ENCODE data around the gene KDM2B. TPM values are rescaled to one million over a fixed set of nuclear protein-coding genes. Genes with fewer than 3 reads are reported as not detected.

Gene KDM2B
- polyA plus RNA-seq, 1 donor from 2014 or later: 85.5 TPM

DNA sequence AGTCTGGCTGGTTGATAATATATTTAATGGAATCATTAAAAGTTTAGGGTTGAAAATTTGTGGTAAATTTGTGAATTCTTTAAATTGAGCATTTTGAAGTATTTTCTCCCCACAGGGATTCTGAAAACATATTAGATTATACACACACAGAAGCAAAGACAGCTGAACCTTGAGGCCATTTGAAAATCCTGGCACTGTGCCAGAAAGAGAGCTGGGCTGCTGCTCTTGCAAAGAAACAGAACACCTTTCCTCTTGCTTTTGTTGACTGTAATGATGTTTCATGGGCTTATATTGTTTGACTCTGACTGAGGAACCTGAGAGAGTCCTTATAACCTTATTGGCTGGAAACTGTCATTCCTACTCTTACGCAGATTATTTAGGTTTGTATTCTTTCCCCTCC lies 176.1 kb downstream of the KDM2B start:
- no peak overlapping the region for H3K4me2 ChIP-seq (ENCODE audit: low read length)
- no peak overlapping the region for H3K4me3 ChIP-seq (ENCODE audit: low read length)
- no peaks in the 10 kb centered on the region for H3F3A ChIP-seq (ENCODE audit: insufficient read depth, low read length, poor library complexity, severe bottlenecking)
- no peak overlapping the region for H3K9ac ChIP-seq (ENCODE audit: low read length)
- H3K79me2 ChIP-seq (replicated peaks; ENCODE audit: insufficient read depth, low read length): peaks cover 24% of the 10 kb centered on the region
- no peaks in the 10 kb centered on the region for H3K9me2 ChIP-seq (ENCODE audit: insufficient read depth, low read length)
- no peak overlapping the region for H2AFZ ChIP-seq (ENCODE audit: low read depth, low read length)
- no peaks in the 10 kb centered on the region for H3K36me3 ChIP-seq (ENCODE audit: insufficient read depth, low read length)
- H3K27ac ChIP-seq (ENCODE audit: low read length): no peak overlapping the region
- H3K27me3 ChIP-seq (ENCODE audit: insufficient read depth, low read depth, low read length): no peaks in the 10 kb centered on the region
- TF ChIP-seq MXI1 (conservative IDR thresholded peaks at IDR 0.05; ENCODE audit: poor library complexity, severe bottlenecking) (no peak), EP300 (conservative IDR thresholded peaks at IDR 0.05; ENCODE audit: poor library complexity, severe bottlenecking) (no peak), SMC3 (conservative IDR thresholded peaks at IDR 0.05; ENCODE audit: poor library complexity) (no peak), TAF1 (IDR thresholded peaks at IDR 0.05; ENCODE audit: low read depth) (no peak), POLR2AphosphoS5 (IDR thresholded peaks at IDR 0.05) (no peak), EZH2 (IDR thresholded peaks at IDR 0.05; ENCODE audit: borderline replicate concordance, insufficient read depth, low read length, poor library complexity, severe bottlenecking) (no peak), RAD21 (conservative IDR thresholded peaks at IDR 0.05) (no peak)
- TF ChIP-seq, protein P1, sequence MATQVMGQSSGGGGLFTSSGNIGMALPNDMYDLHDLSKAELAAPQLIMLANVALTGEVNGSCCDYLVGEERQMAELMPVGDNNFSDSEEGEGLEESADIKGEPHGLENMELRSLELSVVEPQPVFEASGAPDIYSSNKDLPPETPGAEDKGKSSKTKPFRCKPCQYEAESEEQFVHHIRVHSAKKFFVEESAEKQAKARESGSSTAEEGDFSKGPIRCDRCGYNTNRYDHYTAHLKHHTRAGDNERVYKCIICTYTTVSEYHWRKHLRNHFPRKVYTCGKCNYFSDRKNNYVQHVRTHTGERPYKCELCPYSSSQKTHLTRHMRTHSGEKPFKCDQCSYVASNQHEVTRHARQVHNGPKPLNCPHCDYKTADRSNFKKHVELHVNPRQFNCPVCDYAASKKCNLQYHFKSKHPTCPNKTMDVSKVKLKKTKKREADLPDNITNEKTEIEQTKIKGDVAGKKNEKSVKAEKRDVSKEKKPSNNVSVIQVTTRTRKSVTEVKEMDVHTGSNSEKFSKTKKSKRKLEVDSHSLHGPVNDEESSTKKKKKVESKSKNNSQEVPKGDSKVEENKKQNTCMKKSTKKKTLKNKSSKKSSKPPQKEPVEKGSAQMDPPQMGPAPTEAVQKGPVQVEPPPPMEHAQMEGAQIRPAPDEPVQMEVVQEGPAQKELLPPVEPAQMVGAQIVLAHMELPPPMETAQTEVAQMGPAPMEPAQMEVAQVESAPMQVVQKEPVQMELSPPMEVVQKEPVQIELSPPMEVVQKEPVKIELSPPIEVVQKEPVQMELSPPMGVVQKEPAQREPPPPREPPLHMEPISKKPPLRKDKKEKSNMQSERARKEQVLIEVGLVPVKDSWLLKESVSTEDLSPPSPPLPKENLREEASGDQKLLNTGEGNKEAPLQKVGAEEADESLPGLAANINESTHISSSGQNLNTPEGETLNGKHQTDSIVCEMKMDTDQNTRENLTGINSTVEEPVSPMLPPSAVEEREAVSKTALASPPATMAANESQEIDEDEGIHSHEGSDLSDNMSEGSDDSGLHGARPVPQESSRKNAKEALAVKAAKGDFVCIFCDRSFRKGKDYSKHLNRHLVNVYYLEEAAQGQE (IDR thresholded peaks at IDR 0.05; ENCODE audit: borderline replicate concordance): no peak
- TF ChIP-seq, protein P2, sequence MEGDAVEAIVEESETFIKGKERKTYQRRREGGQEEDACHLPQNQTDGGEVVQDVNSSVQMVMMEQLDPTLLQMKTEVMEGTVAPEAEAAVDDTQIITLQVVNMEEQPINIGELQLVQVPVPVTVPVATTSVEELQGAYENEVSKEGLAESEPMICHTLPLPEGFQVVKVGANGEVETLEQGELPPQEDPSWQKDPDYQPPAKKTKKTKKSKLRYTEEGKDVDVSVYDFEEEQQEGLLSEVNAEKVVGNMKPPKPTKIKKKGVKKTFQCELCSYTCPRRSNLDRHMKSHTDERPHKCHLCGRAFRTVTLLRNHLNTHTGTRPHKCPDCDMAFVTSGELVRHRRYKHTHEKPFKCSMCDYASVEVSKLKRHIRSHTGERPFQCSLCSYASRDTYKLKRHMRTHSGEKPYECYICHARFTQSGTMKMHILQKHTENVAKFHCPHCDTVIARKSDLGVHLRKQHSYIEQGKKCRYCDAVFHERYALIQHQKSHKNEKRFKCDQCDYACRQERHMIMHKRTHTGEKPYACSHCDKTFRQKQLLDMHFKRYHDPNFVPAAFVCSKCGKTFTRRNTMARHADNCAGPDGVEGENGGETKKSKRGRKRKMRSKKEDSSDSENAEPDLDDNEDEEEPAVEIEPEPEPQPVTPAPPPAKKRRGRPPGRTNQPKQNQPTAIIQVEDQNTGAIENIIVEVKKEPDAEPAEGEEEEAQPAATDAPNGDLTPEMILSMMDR (IDR thresholded peaks at IDR 0.05; ENCODE audit: poor library complexity, severe bottlenecking): no peak
- no peaks in the 10 kb centered on the region for H3K9me3 ChIP-seq (ENCODE audit: low read length)
- no peaks in the 10 kb centered on the region for H4K20me1 ChIP-seq (ENCODE audit: insufficient read depth)

DNA sequence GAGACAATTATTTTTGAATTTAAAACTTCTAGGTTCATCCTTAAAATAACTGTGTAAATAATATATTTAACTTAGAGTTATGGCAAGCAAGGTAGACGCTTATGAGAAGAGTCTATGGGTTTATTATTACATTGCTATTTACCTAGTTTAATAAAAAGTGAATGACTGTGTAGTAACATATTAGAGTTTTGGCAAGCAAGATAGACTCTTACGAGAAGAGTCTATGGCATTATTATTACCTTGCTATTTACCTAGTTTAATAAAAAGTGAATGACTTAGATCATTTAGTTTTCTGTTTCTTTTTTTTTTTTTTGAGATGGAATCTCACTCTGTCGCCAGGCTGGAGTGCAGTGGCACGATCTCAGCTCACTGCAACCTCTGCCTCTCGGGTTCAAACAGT lies 177.1 kb downstream of the KDM2B start:
- no peak overlapping the region for H3K4me3 ChIP-seq (ENCODE audit: low read length)
- no peaks in the 10 kb centered on the region for H3F3A ChIP-seq (ENCODE audit: insufficient read depth, low read length, poor library complexity, severe bottlenecking)
- H3K79me2 ChIP-seq (replicated peaks; ENCODE audit: insufficient read depth, low read length): peaks cover 30% of the 10 kb centered on the region
- H3K27ac ChIP-seq (ENCODE audit: low read length): no peak overlapping the region
- H3K9me3 ChIP-seq (ENCODE audit: low read length): no peaks in the 10 kb centered on the region
- no peak overlapping the region for H3K4me2 ChIP-seq (ENCODE audit: low read length)
- no peaks in the 10 kb centered on the region for H4K20me1 ChIP-seq (ENCODE audit: insufficient read depth)
- no peaks in the 10 kb centered on the region for H3K9me2 ChIP-seq (ENCODE audit: insufficient read depth, low read length)
- H3K27me3 ChIP-seq (ENCODE audit: insufficient read depth, low read depth, low read length): no peaks in the 10 kb centered on the region
- TF ChIP-seq POLR2AphosphoS5 (IDR thresholded peaks at IDR 0.05) (no peak), RAD21 (conservative IDR thresholded peaks at IDR 0.05) (no peak), TAF1 (IDR thresholded peaks at IDR 0.05; ENCODE audit: low read depth) (no peak), SMC3 (conservative IDR thresholded peaks at IDR 0.05; ENCODE audit: poor library complexity) (no peak)
- no peaks in the 10 kb centered on the region for H3K36me3 ChIP-seq (ENCODE audit: insufficient read depth, low read length)
- no peak overlapping the region for H2AFZ ChIP-seq (ENCODE audit: low read depth, low read length)
- H3K9ac ChIP-seq (ENCODE audit: low read length): no peak overlapping the region
